Heart left ventricle (tissue), 16 donors: ENCODE results near the gene CELF2. TPM values are rescaled to one million over a fixed set of nuclear protein-coding genes. Genes with fewer than 3 reads are reported as not detected.

ENCODE experiments used
- ATAC-seq, 4 donors: fragments of 200-7000 bp; cut with Tn5 transposase; one replicate each; pipeline ENCODE4 v1.9.1; 2020 to 2022; ENCODE audit warnings: moderate library complexity in 4 of 4, mild to moderate bottlenecking in 3 of 4, moderate number of reproducible peaks in 1 of 4
- DNase-seq, 5 donors: peaks; one replicate each; pipeline ENCODE4 v3.0.0-alpha.2; 2020
- H3K27ac ChIP-seq, 12 donors: fragments of 200-600 bp; sonication (generic) in 4 of 12; one replicate each; pipeline versions ENCODE4 v1.5.0 to v1.8.0; 2016 to 2022; ENCODE audit warnings: mild to moderate bottlenecking in 2 of 12
- H3K27me3 ChIP-seq, 9 donors: fragments of 200-600 bp; sonication (generic) in 2 of 9; one replicate each; pipeline versions ENCODE4 v1.5.1 to v1.8.0; 2016 to 2022; ENCODE audit warnings: mild to moderate bottlenecking in 3 of 9
- H3K36me3 ChIP-seq, 9 donors: fragments of 200-600 bp; sonication (generic) in 2 of 9; one replicate each; pipeline versions ENCODE4 v1.5.0 to v1.8.0; 2018 to 2022; ENCODE audit warnings: mild to moderate bottlenecking in 2 of 9
- H3K4me1 ChIP-seq, 12 donors: fragments of 200-600 bp; sonication (generic) in 4 of 12; one replicate each; pipeline versions ENCODE4 v1.5.0 to v1.8.0; 2016 to 2022; ENCODE audit warnings: mild to moderate bottlenecking in 3 of 12
- H3K4me3 ChIP-seq, 12 donors: fragments of 200-600 bp; sonication (generic) in 4 of 12; one replicate each; pipeline versions ENCODE4 v1.5.0 to v1.8.0; 2017 to 2022; ENCODE audit warnings: mild to moderate bottlenecking in 9 of 12, moderate library complexity in 4 of 12
- H3K9me3 ChIP-seq, 12 donors: fragments of 200-600 bp; sonication (generic) in 4 of 12; one replicate each; pipeline versions ENCODE4 v1.5.0 to v1.8.0; 2016 to 2022; ENCODE audit warnings: mild to moderate bottlenecking in 1 of 12
- CTCF ChIP-seq, 12 donors: fragments of 200-600 bp; sonication (generic) in 4 of 12; IDR thresholded peaks; one replicate each; pipeline versions ENCODE4 v1.5.0 to v1.8.0; 2018 to 2022; ENCODE audit warnings: antibody characterized with exemption in 12 of 12, mild to moderate bottlenecking in 5 of 12
- POLR2A ChIP-seq, 2 donors: fragments of 450-650 bp; IDR thresholded peaks; one replicate each; pipeline ENCODE4 v1.6.1; 2017; ENCODE audit warnings: antibody characterized with exemption in 2 of 2, mild to moderate bottlenecking in 2 of 2, moderate library complexity in 2 of 2
- WGBS, 4 donors: extraction: QIAGEN DNeasy Blood & Tissue Kit in 2 of 4; methylation state at CpG; one replicate each; pipeline versions ENCODE4 v1.1.5 to v1.1.7; 2013 to 2018; 5-methylcytosine and 5-hydroxymethylcytosine counted together
- intact Hi-C, 10 donors: fragments of 100-400 bp; cut with DNase I; formaldehyde crosslinking; loops; one replicate each; pipeline versions ENCODE4 v1.11.1 to v1.14.2; 2022
- polyA plus RNA-seq, 2 donors: library from polyadenylated mRNA; stranded (reverse); fragments of 200-250 nt; gene quantifications; one replicate each; pipeline ENCODE4 v1.2.3, GENCODE V29; 2013
- total RNA-seq, 9 donors: library from RNA; depleted of rRNA in 2 of 9; stranded (reverse); fragments of >200 nt in 2 of 9; fragmentation: NEBNext Ultra II Directional in 3 of 9; extraction: Animal tissue kit (Norgen Biotek cat#: 25700) in 3 of 9; gene quantifications; one replicate each; pipeline versions ENCODE4 v1.1.0 to v1.2.4, GENCODE V29; 2016 to 2023
- donor health status: ischemic (EF 13 %, LVEDD 7.1; RV severe dilation, severe dysfunction).
- donor health status: healthy with polysubstance abuse.
- donor health status: DM: no; HTN: yes; CAD: no.
- donor health status: DM: no; HTN: no; CAD: no.
- donor health status: ischemic (EF 25% LVEDD 6.9; RV normal size, moderate dysfunction).
- donor health status: ischemic (EF 25% LVEDD 5.7; RV mildly dilated, moderate dysfunction).
- donor health status: healthy.
- donor health status: DM: yes; HTN: yes; CAD: no.
- donor health status: ischemic (EF 35%, LVEDD 5.7; RV mildly dilated, moderate dysfunction).
- donor health status: nonischemic (EF 11% LVEDD 7.7; RV severe dilation, severe dysfunction).
- donor health status: DM: yes; HTN: yes; CAD: no.
- donor health status: PGD.
- donor health status: ischemic (EF 29% LVEDD 5.4; RV normal size, mild dysfunction).
- donor health status: nonischemic (EF 23%, LVEDD 6.1; RV moderate dilation, normal function).

CELF2 gene
- total and polyA plus RNA-seq, 11 donors: 14.2 to 103 (median 67.1) TPM

GRCh38 chr10:11379771-11380170, 362.1 kb downstream of the CELF2 start:
- no peak overlapping the region for H3K27ac ChIP-seq
- H3K4me3 ChIP-seq: no peak overlapping the region
- no peak for TF ChIP-seq POLR2A (IDR thresholded peaks at IDR 0.05)
- TF ChIP-seq CTCF (IDR thresholded peaks at IDR 0.05): no peak
- H3K9me3 ChIP-seq: no peaks in the 10 kb centered on the region
- H3K36me3 ChIP-seq: no peaks in the 10 kb centered on the region
- peaks cover 0 to 11% (median 0%) of the 10 kb centered on the region in 12 donors for H3K4me1 ChIP-seq
- intact Hi-C loops: no loop called here
- WGBS, 4 donors: 53 to 66% (median 56%) methylated on average over 13 to 17 of the region's 17 CpGs
- ATAC-seq (peak in 1 of 4 donors; percentile 29), DNase-seq (no peak)
- no peaks in the 10 kb centered on the region for H3K27me3 ChIP-seq

GRCh38 chr10:11381023-11381422, 363.4 kb downstream of the CELF2 start:
- no peak for ATAC-seq
- 87 to 96% (median 92%) methylated on average over 7 of the region's 7 CpGs for WGBS, 4 donors
- H3K27me3 ChIP-seq: no peaks in the 10 kb centered on the region
- no peaks in the 10 kb centered on the region for H3K36me3 ChIP-seq
- DNase-seq: no peak
- H3K27ac ChIP-seq: no peak overlapping the region
- H3K4me1 ChIP-seq: peaks cover 0 to 11% (median 0%) of the 10 kb centered on the region in 12 donors
- H3K9me3 ChIP-seq: no peaks in the 10 kb centered on the region
- TF ChIP-seq CTCF (IDR thresholded peaks at IDR 0.05): no peak
- intact Hi-C loops: no loop called here
- no peak overlapping the region for H3K4me3 ChIP-seq

- WGBS, 4 donors: 71 to 86% (median 83%) methylated on average over 5 of the region's 5 CpGs
- Histone ChIP-seq H3K4me3 (no peak overlapping the region), H3K4me1 (peaks cover 0 to 11% (median 0%) of the 10 kb centered on the region in 12 donors), H3K9me3 (no peaks in the 10 kb centered on the region), H3K27me3 (no peaks in the 10 kb centered on the region), H3K27ac (no peak overlapping the region), H3K36me3 (no peaks in the 10 kb centered on the region)
- no peak for ATAC-seq
- no peak for TF ChIP-seq POLR2A (IDR thresholded peaks at IDR 0.05)
- TF ChIP-seq CTCF (IDR thresholded peaks at IDR 0.05): no peak
- no peak for DNase-seq
- intact Hi-C loops: no loop called here
Observed at GRCh38 chr10:11381511-11381910, 363.8 kb downstream of the CELF2 start.

- H3K27me3 ChIP-seq: no peaks in the 10 kb centered on the region
- intact Hi-C loops: no loop called here
- DNase-seq (no peak), ATAC-seq (no peak)
- H3K4me1 ChIP-seq: peaks cover 0 to 11% (median 0%) of the 10 kb centered on the region in 12 donors
- TF ChIP-seq POLR2A (IDR thresholded peaks at IDR 0.05) (no peak), CTCF (IDR thresholded peaks at IDR 0.05) (no peak)
- H3K4me3 ChIP-seq: no peak overlapping the region
- 87 to 91% (median 89%) methylated on average over 9 to 10 of the region's 10 CpGs for WGBS, 4 donors
- no peak overlapping the region for H3K27ac ChIP-seq
- H3K36me3 ChIP-seq: no peaks in the 10 kb centered on the region
- no peaks in the 10 kb centered on the region for H3K9me3 ChIP-seq
Observed at GRCh38 chr10:11382187-11382586, 364.5 kb downstream of the CELF2 start.
